EL (cell line): ENCODE results near the gene CAMK1D.

Experiments used
- DNase-seq: peaks from one replicate; pipeline ENCODE4 v3.0.0-alpha.2; 2016

The CAMK1D gene

DNA sequence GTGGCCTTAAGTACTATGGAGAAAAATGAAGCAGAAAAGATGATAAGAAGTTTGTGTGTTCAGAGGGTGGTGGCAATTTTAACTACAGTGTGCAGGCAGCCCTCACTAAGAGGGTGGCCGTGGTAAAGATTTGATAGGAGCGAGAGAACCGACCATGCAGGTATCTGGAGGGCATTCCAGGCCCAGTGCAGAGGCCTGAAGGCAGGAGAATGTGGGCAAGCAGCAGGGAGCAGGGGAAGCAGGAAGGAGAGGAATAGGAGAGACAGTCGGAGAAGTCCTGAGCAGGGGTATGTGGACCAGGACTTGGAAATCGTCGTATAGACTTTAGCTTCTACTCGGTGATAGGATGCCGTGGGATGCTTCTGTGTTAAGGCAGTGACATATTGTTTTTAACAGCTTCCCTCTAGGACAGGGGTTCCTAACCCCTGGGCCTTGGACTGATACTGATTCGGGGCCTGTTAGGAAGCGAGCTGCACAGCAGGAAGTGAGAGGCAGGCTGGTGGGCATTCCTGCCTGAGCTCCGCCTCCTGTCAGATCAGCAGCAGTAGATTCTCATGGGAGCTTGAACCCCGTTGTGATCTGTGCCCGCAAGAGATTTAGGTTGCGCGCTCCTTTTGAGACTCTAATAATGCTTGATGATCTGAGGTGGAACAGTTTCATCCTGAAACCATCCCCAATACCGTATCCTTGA is 425.0 kb downstream of the CAMK1D start:
- no peak for DNase-seq

DNA sequence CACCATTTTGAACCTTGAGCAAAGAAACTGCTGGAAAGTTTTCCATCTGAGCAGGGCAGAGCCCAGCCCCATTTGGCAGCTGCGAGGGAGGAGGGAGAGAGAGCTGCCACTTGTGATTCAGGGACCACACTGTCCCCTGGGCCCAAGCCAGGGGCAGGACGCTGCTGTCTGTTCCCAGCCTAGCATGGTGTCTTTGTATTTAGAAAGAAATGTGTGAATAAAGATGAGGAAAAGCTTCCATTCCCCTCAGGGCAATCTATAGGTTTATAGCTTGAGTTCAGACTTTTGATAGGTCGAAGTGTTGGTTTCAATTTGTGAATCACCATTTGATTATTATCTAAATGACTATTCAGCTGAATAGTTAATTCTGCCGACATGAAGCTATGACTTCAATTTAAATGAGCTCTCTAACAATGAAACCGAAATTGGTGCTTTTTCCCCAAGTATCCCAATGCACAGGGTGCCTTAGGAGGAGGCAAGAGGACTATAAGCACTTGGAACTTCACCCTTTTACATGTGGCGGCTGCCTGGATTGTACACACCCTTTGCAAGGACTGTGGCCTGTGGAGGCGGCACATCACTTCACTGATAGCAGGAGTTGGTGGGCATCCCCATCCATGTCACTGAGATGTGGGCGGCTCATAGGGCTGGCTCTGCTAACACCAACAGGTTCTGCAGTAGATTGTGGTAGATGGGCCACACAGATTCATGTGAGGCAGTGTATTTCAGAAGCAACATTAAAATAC is 428.7 kb downstream of the CAMK1D start:
- no peak for DNase-seq

DNA sequence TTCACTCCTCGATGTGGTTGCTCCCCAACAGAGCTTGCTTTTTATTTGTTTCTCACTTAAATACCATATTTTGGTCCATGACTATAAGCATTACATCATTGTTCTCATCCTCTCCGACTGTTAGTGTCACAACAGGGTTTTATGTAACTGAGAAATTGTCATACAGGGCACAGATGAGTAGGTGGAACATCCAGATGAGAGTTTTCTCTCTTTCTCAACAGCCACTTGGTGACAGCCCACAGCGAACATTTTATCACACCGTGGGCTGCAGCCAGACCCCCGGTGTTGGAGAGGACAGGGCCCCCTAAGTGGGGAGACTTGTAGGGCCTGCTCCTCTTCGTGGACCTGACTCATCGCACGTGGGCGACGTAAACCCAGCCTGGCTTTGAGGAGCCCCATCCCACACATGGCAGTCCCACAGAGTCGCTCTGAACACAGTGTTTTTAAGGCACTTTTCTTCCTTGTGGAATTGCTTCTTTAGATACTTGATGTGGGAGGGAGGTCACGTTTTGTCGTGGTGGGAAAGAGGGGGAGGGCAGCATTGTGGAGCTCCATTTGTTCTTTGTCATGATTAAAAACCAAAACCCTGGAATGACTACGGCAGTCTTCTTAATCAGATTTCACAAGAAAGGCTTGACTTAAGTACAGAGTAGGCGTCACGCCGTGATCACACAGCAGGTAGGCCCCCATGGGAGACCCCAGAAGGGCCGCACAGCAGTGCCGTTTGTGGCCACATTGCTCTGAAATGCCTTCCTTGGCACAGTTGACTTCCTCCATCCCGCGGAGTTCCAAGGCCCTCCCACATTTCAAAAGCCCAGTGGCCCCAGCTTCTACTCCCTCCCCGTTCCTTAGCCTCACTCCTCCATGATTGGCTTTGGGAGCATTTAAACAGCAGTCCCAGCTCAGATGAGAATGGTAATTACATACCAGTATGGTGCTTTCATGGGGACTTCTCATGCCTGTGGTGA is 431.6 kb downstream of the CAMK1D start:
- no peak for DNase-seq

DNA sequence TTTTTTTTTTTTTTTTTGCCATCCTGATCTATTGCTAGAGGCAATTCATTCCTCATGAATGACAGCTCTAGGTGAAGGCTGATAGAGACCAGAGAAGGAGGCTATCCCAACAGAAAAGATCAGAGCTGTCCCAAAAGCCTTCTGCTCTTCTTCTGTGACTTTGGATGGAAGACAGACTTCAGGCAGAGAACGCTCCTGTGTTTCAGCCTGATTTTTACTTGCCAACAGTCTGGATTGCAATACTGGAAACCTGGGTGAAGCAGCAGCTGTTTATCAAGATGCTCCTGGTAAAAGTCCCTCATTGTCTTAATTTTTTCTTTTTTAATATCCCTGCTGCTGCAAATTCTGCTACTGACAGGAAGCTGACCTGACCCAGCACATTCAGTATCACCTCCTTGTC is 432.6 kb downstream of the CAMK1D start:
- no peak for DNase-seq

DNA sequence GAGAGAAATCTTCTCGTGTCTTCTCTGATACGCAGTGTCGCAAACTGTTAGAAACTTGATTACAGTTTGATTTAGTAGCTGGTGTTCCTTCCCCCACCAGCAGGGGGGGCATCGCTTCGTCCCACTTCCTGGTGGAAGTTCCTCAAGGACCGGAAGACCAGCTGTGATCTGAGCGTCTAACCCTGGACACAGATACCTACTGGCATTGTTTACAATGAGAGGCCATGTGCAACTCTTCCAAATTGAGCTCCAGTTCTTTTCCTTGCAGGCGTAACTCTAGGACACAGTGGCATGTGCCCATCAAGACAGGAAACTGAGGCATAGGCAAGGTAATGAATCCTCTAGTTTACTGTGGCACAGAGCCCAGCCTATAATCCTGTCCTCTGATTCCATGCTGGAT is 433.2 kb downstream of the CAMK1D start:
- DNase-seq = peak; percentile 26

DNA sequence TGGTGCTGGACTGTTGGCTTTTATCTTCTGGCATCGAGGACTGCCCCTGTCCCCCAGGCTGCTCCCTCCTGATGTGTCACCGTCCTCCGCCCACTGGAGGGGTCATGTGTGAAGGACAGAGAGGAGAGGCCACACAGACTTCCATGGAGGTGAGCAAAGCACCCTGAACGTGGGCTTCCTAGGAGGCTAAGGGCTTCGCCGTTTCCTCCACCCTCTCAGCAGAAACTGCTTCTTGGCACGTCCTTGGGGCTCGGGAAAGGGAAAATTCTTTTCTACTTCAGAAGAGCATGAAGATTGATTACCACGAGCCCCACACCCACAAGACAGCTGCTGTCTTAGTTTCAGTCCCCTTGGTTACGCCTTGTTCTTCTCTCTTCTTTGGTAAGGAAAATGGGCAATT is 433.9 kb downstream of the CAMK1D start:
- DNase-seq = no peak

DNA sequence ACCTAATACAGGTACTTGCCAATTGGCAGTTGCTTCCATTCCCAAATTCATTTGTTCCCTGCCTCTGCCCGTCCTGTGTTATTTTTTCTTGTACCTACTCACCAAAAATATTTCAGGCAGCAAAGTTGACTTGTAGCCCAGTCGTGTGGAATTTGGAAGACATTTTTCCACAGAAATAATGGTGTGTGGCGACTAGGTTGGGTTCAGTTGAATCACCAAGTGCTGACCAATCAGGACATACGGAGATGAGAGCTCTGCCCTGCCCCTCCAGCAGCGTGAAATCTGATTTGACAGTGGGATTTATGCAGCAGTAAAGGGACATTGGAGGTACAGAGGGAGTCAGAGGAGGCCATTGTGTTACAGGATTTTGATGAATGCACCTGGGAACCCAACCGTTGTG is 435.3 kb downstream of the CAMK1D start:
- no peak for DNase-seq

DNA sequence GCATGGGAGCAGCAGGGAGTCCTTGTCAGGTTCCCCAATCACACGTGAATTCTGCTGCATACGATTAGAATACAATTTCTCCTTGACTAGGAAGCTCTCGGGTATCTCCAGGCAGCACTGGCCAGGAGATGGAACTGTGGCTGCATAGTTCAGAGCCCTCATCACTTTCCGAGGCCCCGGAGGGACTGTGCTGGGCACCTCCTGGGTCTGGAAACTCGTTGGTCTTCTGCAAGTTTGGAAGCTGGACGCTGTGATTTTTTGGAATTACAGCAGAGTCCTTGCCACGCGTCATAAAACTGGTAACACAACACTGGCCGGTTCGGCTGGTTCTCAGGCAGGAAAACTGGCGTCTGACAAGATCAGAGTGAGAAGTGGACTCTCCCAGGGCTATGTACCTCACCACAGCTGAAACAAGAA is 436.1 kb downstream of the CAMK1D start:
- no peak for DNase-seq

DNA sequence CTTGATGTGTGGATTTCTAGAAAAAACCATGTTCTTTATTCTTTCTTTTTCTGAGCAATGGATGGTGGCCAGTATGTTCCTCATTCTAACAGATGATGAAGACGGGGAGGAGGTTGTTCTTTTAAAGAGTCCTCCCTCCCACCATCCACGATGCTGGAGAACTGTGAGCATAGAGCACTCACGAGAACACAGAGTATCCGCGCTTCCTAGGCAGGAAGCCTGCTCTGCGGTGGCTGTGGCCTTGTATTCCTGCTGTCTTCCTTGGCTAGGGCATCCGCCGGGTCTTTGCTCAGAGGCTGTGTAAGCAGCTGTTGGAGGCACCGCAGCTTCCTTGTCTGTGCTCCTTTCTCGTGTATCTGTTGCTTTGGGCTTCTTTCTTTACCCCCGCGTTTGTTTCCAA is 437.9 kb downstream of the CAMK1D start:
- DNase-seq = no peak

DNA sequence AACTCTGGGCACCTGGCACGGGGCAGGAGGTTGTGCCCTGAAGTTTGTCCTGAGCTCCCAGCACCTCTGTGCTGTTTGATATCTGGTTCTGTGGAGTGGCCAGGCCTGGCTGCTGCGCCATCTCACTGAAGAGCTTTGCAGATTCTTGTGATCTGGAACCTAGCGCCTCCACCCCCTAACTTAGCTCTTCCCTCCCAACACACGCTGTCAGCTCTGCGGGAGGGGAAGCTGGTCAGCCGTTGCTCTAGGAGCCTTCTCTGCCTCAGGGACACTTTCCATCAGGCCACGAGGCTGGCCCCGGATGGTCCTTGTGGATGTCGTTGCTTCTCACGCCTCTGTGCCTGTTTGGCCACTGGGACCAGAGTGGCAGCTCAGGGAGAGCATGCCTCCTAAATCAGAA is 438.9 kb downstream of the CAMK1D start:
- no peak for DNase-seq

DNA sequence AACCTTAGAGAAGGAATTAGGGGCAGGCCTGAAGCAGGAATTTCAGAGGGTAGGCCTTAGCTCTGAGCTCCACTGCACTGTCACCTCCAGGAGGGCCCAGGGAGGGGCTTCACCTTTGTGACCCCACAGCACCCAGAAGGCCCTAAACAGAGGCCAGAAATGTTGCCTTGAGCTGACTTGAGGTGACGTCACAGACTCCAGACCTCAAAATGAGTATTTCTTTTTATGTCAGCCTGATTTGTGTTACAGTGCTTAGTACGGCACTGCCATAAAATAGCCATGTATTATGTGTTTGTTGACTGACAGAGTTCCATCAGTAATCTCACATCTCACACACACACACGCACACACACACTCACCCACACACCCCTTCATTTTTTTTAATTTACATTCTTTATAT is 440.9 kb downstream of the CAMK1D start:
- DNase-seq = no peak

DNA sequence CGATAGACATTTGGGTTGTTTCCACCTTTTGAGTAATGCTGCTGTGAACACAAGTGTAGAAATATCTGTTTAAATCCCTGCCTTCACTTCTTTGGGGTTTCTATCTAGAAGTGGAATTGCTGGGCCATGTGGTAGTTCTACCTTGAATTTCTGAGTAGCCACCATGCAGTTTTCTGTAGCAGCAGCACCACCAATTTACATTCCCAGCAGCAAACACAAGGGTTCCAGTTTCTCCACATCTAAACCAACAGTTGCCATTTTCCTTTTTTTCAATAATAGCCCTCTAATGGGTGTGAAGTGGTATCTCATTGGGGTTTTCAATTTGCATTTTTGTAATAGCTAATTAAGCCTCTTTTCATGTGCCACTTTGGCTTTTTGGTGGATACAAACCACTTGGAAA is 442.4 kb downstream of the CAMK1D start:
- no peak for DNase-seq

DNA sequence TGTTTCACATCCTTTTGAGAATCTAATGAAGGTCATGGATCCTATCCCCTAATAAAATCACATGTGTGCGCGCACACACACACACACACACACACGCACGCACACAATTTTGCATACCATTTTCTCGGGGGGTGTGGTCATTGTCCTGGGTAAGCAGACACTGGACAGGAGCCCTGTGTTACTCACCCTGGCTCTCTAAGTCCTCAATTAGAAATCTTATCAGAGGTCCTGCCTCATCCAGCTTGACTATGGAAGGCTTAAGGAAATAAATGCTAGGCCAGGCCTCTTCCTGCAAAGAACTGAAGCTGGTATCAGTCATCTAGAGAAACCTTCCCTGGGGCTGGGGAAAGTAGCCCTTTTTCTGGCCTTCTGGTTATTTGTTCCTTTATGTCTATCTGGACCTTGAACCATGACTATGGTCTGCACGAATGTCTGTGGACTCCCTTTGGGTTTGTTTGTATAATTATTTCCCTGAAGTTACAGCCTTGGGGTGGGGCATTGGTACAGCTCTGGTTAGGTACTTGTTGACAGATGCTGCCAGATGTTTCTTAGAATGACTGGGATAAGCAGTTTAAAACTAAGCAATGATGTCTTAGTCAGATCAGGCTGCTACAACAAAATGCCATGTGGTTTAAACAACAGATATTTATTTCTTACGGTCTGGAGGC is 443.7 kb downstream of the CAMK1D start:
- DNase-seq = no peak

DNA sequence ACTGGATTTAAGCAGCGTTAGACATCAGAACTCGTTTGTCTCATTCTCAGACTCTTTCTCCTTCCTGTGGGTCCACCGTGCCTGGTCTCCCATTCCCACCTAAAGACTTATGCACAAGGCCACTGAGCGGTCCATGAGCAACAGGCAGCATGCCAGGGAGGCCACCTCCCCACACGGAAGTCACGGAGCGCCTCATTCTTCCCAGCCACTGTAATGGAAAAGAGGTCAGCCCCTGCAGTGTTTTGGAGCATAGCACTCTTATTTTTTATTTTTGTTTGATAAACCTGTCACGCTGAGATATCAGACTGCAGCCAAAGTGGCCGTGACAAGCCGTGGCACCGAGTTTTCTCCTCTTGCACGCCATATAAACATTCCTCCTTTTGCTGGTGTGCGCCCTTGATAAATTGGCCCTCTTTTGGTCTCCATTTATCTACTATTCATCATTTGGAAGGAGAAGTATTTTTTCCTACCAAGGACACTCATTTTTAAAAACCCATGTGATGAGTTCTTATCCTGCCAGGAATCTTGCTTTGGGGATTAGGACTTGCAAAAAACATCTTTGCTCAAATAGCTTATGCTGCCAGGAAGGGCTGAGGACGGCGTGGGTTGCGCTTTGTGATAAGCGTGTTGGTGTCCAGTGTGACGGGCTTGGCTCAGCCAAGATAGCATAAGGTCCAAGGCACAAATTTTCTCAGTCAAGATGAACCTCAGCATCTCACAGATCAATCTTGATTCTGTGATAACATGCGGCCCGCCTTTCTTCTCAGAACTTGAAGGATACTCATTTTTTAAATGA is 446.2 kb downstream of the CAMK1D start:
- no peak for DNase-seq

DNA sequence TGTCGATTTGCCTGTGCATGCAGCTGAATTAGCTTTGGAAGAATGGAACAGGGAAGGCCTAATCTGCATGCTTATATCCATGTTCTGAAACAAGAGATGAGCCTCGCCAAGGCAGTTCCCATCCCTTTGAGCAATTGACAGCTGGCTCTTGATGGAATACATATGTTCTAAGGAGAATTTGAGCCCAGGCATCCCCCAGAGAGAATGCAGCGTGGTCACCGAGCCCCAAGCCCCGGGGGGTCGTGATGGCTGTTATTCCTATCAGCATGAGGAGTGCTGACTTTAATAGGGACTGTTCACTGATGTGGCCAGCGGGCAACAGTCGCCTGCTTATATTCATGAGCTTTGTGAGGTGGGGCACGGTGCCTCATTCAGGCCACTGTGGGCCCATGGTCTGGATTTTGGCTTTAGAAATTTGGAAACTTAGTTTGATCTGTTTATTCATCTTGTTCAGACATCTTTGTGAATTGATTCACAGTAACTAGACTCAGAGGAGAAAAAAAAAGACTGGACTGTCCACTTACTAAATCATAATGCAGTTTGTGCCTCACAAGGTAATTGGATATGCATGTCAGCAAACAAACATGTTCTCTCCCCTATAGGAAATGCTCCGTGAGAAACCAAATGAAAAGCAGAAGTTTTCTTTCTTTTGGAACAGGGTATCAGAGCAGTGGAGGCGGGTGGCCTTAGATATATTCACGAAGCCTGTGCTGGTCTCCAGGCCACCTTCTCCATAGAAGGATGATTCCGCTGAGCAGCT is 447.2 kb downstream of the CAMK1D start:
- no peak for DNase-seq

DNA sequence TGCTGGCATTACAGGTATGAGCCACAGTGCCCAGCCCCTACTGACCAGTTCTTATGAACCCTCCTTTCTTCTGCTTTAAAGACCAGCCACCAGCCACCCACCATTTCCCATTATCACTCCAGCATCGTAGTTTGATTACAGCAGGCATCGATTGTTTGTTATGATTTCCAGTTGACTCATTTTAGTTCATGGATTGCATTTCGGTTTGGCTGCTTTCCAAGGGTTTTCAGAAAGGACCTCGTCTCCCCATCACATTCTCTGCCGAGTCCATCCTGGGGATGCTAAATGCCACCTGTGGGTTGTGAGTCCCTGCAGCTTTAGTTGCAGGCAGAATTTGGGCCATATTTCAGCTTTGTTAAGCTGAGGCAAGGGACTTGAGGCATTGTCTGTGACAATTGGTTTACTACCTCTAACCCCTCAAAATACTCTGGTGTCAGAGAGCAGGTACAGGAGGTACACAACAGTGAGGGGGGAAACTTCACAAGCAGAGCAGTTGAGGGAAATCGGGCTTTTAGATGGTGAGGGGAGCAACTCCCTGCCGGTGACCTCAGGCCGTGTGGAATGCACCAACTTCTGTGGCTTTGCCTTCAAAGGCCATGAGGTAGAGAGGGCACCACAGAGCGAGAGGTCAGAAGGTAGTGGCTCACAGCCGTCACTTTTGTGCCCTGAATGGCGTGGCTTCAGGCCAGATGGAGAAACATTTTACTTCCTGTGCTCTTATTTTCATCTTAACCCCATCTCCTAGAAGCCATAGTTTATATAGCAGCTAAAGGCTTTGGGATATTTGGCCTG is 448.3 kb downstream of the CAMK1D start:
- no peak for DNase-seq

DNA sequence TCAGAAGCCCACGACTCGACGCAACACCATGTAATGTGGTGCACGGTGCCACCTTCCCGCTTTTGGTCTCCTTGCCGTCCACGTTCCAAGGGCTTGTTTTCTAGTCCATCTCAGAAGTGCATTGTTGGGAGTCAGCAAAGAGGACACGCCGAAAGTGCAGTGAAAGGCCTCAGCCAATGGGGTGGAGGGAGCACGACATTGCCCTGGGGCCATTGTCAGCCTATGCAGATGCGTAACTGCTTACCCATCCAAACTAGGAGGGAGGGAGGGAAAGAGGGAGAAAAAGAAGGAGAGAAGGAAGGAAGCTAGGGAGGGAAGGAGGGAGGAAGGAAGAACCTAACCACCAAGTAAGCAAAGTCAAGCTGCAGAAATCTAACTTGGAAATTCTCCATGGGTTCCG is 449.8 kb downstream of the CAMK1D start:
- DNase-seq = no peak

DNA sequence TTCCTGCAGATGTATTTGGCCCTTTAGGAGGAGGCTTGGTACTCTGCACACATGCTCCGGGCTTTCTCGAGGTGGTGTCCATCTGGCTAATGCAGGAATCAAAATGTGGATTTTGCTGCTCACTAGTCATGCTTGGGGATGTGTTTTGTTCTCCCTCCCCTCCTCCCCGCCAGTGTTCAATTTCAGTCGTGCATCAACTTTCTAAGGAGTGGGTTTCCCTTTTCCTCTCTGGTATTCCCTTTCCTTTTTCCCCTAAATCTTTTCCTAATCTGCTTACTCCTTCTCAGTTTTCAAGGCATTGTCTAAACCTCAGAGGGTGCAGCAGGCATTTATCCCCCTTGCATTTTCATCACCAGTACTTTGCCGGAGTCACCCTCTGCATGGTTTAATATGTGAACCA is 450.4 kb downstream of the CAMK1D start:
- DNase-seq = no peak

DNA sequence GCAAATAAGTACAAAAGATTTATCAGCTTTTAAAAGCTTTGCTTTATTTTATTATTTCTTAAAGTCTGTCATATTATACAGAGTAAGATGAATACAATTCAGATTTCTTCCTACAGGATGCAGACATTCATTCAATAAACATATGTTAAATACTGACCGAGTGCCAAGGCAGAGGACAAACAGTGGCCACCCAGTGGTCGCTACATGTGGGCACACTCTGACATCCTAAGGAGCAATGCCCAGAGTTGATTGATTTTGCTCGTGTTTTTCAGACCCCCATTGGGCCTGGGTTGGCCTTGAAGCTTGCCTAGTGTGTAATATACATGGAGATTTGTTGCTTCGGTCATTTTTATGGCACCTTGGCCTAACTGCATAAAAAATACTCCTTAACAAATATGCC is 451.0 kb downstream of the CAMK1D start:
- no peak for DNase-seq
